Mesendoderm (in vitro differentiated cells): Measurements from ENCODE around the gene AMMECR1.

Experiments
- DNase-seq: peaks from one replicate; pipeline ENCODE4 v3.0.0; 2013
- H2AK5ac ChIP-seq: 2 replicates; pipeline ENCODE4 v1.6.1; 2013; ENCODE audit warnings: low read length, inconsistent platforms
- H2BK120ac ChIP-seq: 2 replicates; pipeline ENCODE4 v1.6.1; 2013; ENCODE audit warnings: low read depth, mild to moderate bottlenecking, low read length, moderate library complexity, mixed read lengths
- H2BK15ac ChIP-seq: replicated peaks from 2 replicates; pipeline ENCODE4 v1.6.1; 2013; ENCODE audit warnings: low read depth, mild to moderate bottlenecking, moderate library complexity
- H2BK5ac ChIP-seq: 2 replicates; pipeline ENCODE4 v1.6.1; 2013; ENCODE audit warnings: low read length, inconsistent platforms
- H3K18ac ChIP-seq: 2 replicates; pipeline ENCODE4 v1.6.1; 2013; ENCODE audit warnings: mild to moderate bottlenecking, low read length, mixed read lengths
- H3K23ac ChIP-seq: one replicate; pipeline ENCODE4 v1.6.1; 2013; ENCODE audit warnings: low read length
- H3K27ac ChIP-seq: 2 replicates; pipeline ENCODE4 v1.5.1; 2013; ENCODE audit warnings: low read depth, mild to moderate bottlenecking, inconsistent platforms, low read length, moderate library complexity
- H3K27me3 ChIP-seq: 2 replicates; pipeline ENCODE4 v1.6.1; 2013; ENCODE audit warnings: low read length, control low read depth, mild to moderate bottlenecking, inconsistent platforms; ENCODE audit not compliant: insufficient read depth, poor library complexity
- H3K36me3 ChIP-seq: 2 replicates; pipeline ENCODE4 v1.6.1; 2013; ENCODE audit warnings: low read length, inconsistent platforms; ENCODE audit not compliant: control insufficient read depth, insufficient read depth
- H3K4ac ChIP-seq: one replicate; pipeline ENCODE4 v1.6.1; 2013; ENCODE audit warnings: low read depth, mild to moderate bottlenecking, low read length, moderate library complexity
- H3K4me1 ChIP-seq: 2 replicates; pipeline ENCODE4 v1.6.1; 2013; ENCODE audit warnings: low read depth, low read length, inconsistent platforms; ENCODE audit not compliant: control insufficient read depth
- H3K4me2 ChIP-seq: 2 replicates; pipeline ENCODE4 v1.6.1; 2013; ENCODE audit warnings: low read length
- H3K4me3 ChIP-seq: 2 replicates; pipeline ENCODE4 v1.5.1; 2013; ENCODE audit warnings: mild to moderate bottlenecking, low read length
- H3K56ac ChIP-seq: one replicate; pipeline ENCODE4 v1.6.1; 2013; ENCODE audit warnings: low read length
- H3K79me1 ChIP-seq: 2 replicates; pipeline ENCODE4 v1.6.1; 2013; ENCODE audit warnings: low read length, inconsistent platforms
- H3K79me2 ChIP-seq: 2 replicates; pipeline ENCODE4 v1.6.1; 2013; ENCODE audit warnings: mild to moderate bottlenecking, low read length; ENCODE audit not compliant: control insufficient read depth, insufficient read depth
- H3K9ac ChIP-seq: 2 replicates; pipeline ENCODE4 v1.6.1; 2013; ENCODE audit warnings: low read length, inconsistent platforms
- H4K5ac ChIP-seq: one replicate; pipeline ENCODE4 v1.6.1; 2013; ENCODE audit warnings: low read length
- H4K8ac ChIP-seq: one replicate; pipeline ENCODE4 v1.6.1; 2013; ENCODE audit warnings: low read depth, mild to moderate bottlenecking, control low read depth, low read length, moderate library complexity
- WGBS: extraction: QIAGEN DNeasy Blood & Tissue Kit; methylation state at CpG from one replicate; pipeline ENCODE4 v1.1.7; 2013; ENCODE audit warnings: low lambda C conversion rate, missing lambda C conversion rate; ENCODE audit not compliant: insufficient coverage; ENCODE audit errors: extremely low coverage; 5-methylcytosine and 5-hydroxymethylcytosine counted together

The AMMECR1 gene

DNA sequence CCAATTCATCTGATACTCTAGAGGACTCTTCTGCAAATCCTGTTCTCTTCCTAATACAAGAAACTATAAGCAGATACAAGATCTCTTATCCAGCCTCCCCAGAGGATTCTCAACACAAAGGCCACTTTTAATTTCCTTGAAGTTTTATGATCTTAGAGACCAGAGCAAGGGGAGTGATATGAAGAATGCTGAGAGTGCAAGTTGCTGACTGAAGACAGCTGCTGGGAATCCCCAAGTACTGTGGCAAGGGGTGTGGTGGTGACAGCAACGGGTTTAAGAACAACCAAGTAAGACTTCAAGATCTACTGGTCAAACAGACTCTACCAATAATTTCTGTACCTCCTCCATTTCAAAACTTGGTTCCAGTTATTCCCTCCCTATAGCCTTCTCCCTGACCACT is 7.0 kb downstream of the AMMECR1 start:
- Histone ChIP-seq H3K4me3 (no peak overlapping the region), H3K9ac (no peak overlapping the region), H2BK5ac (no peak overlapping the region), H3K27ac (no peak overlapping the region), H3K79me2 (peaks cover 4% of the 10 kb centered on the region), H3K56ac (no peak overlapping the region), H3K79me1 (no peaks in the 10 kb centered on the region), H3K4me1 (no peaks in the 10 kb centered on the region), H3K23ac (no peak overlapping the region), H3K27me3 (no peaks in the 10 kb centered on the region), H3K18ac (no peak overlapping the region), H2AK5ac (no peak overlapping the region), H4K8ac (no peak overlapping the region), H3K4me2 (no peak overlapping the region), H4K5ac (no peak overlapping the region), H2BK120ac (no peak overlapping the region), H3K36me3 (no peaks in the 10 kb centered on the region), H2BK15ac (no peak overlapping the region), H3K4ac (no peak overlapping the region)
- no peak for DNase-seq
- WGBS, result no CpG with 5 or more reads among the region's 1 CpG

DNA sequence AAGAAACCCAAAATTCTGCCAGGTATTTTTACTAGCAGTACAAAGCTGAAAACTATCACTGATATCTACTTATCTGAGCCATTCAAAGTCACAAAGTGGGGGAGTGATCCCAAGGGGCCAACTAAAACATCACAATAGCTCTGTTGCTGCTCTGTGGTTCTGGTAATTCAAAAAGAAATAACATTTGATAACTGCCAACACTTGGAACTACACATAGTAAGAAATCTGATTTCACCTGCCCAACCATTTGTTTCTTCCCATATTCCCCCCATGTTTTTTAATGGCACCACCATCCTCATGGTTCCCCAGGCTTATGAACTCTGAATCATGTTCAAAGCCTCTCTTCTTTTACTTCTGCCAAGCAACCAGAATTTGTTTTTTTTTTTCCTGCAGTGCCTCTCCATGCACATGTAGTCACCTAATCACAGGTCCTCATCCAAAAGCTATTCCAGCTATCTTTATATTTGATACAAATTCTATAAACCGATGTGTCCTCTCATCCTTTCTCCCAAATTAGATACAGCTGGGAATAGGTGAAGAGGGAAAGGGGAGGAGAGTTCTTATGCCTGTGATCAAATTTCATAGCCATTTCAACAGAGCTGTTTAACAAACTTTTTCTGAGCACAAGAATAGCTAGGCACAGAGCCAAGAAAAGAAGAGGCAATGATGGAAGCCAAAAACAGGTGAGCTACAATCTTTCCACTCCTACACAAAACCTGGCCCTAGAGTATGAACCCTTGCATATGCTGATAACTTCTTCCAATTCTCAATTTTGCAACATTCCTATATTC is 7.7 kb downstream of the AMMECR1 start:
- H2AK5ac ChIP-seq, result no peak overlapping the region
- H3K4me2 ChIP-seq, result no peak overlapping the region
- H2BK5ac ChIP-seq, result no peak overlapping the region
- H3K4me3 ChIP-seq, result no peak overlapping the region
- no peak for DNase-seq
- H4K8ac ChIP-seq, result no peak overlapping the region
- H3K56ac ChIP-seq, result no peak overlapping the region
- H3K23ac ChIP-seq, result no peak overlapping the region
- H3K18ac ChIP-seq, result no peak overlapping the region
- peaks cover 4% of the 10 kb centered on the region for H3K79me2 ChIP-seq
- H3K4me1 ChIP-seq, result no peaks in the 10 kb centered on the region
- H2BK15ac ChIP-seq, result no peak overlapping the region
- no peak overlapping the region for H3K4ac ChIP-seq
- no peak overlapping the region for H4K5ac ChIP-seq
- WGBS, result no CpG with 5 or more reads among the region's 1 CpG
- no peak overlapping the region for H2BK120ac ChIP-seq
- H3K9ac ChIP-seq, result no peak overlapping the region
- H3K27ac ChIP-seq, result no peak overlapping the region
- H3K27me3 ChIP-seq, result no peaks in the 10 kb centered on the region
- H3K36me3 ChIP-seq, result no peaks in the 10 kb centered on the region
- no peaks in the 10 kb centered on the region for H3K79me1 ChIP-seq

GRCh38 chrX:110308220-110308619 is 9.7 kb downstream of the AMMECR1 start:
- Histone ChIP-seq H3K79me1 (no peaks in the 10 kb centered on the region), H3K9ac (no peak overlapping the region), H2BK5ac (no peak overlapping the region), H2BK120ac (no peak overlapping the region), H3K36me3 (no peaks in the 10 kb centered on the region), H3K79me2 (peaks cover 4% of the 10 kb centered on the region), H3K4me2 (no peak overlapping the region), H3K4me1 (no peaks in the 10 kb centered on the region), H2BK15ac (no peak overlapping the region), H4K5ac (no peak overlapping the region), H3K23ac (no peak overlapping the region), H3K56ac (no peak overlapping the region), H3K27me3 (no peaks in the 10 kb centered on the region), H3K4ac (no peak overlapping the region), H3K18ac (no peak overlapping the region), H2AK5ac (no peak overlapping the region), H3K27ac (no peak overlapping the region), H4K8ac (no peak overlapping the region), H3K4me3 (no peak overlapping the region)
- DNase-seq, result no peak
- WGBS, result no CpG with 5 or more reads among the region's 2 CpGs

- Histone ChIP-seq H2AK5ac (no peak overlapping the region), H2BK5ac (no peak overlapping the region), H3K4me2 (no peak overlapping the region), H2BK15ac (no peak overlapping the region), H3K79me1 (no peaks in the 10 kb centered on the region), H3K36me3 (no peaks in the 10 kb centered on the region), H4K8ac (no peak overlapping the region), H3K9ac (no peak overlapping the region), H3K27ac (no peak overlapping the region), H3K79me2 (no peaks in the 10 kb centered on the region), H3K23ac (no peak overlapping the region), H3K4me3 (no peak overlapping the region), H3K18ac (no peak overlapping the region), H2BK120ac (no peak overlapping the region), H3K56ac (no peak overlapping the region), H4K5ac (no peak overlapping the region), H3K4me1 (no peaks in the 10 kb centered on the region), H3K4ac (no peak overlapping the region), H3K27me3 (no peaks in the 10 kb centered on the region)
- no peak for DNase-seq
Measured at GRCh38 chrX:110304884-110305283, 13.0 kb downstream of the AMMECR1 start.

- no CpG with 5 or more reads among the region's 1 CpG for WGBS
- Histone ChIP-seq H3K4me3 (no peak overlapping the region), H3K56ac (no peak overlapping the region), H2AK5ac (no peak overlapping the region), H4K5ac (no peak overlapping the region), H4K8ac (no peak overlapping the region), H3K79me1 (no peaks in the 10 kb centered on the region), H2BK5ac (no peak overlapping the region), H3K9ac (no peak overlapping the region), H2BK120ac (no peak overlapping the region), H3K36me3 (no peaks in the 10 kb centered on the region), H3K18ac (no peak overlapping the region), H3K4me1 (no peaks in the 10 kb centered on the region), H3K79me2 (no peaks in the 10 kb centered on the region), H3K23ac (no peak overlapping the region), H3K4me2 (no peak overlapping the region), H3K27me3 (no peaks in the 10 kb centered on the region), H3K27ac (no peak overlapping the region), H3K4ac (no peak overlapping the region), H2BK15ac (no peak overlapping the region)
- no peak for DNase-seq
Measured at GRCh38 chrX:110304371-110304770, 13.5 kb downstream of the AMMECR1 start.

DNA sequence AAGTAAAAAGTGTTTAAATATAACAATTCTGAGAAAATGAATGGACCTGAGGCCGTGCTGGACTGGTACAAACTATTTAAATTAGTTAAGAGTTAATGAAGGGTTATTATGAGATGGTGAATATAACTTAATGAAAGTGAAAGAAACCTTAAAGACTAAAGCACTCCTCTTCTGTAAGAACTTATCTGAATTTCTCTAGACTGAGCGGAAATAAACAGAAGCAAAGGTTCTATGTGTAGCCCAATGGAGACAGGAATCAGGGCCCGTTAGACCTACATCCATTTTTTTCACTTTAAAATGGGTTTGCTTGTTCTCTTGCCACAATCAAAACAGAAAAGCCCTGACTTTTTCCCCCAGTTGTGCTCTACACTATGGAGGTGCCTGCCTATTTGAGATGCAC is 14.9 kb downstream of the AMMECR1 start:
- no peak overlapping the region for H3K4me3 ChIP-seq
- 100% methylated on average over 1 of the region's 3 CpGs for WGBS
- no peak overlapping the region for H2BK15ac ChIP-seq
- no peak overlapping the region for H3K4ac ChIP-seq
- H3K18ac ChIP-seq, result no peak overlapping the region
- no peak overlapping the region for H3K9ac ChIP-seq
- H3K56ac ChIP-seq, result no peak overlapping the region
- no peak for DNase-seq
- H2BK5ac ChIP-seq, result no peak overlapping the region
- no peak overlapping the region for H3K27ac ChIP-seq
- no peak overlapping the region for H2BK120ac ChIP-seq
- H3K4me1 ChIP-seq, result no peaks in the 10 kb centered on the region
- H3K23ac ChIP-seq, result no peak overlapping the region
- no peaks in the 10 kb centered on the region for H3K36me3 ChIP-seq
- H4K5ac ChIP-seq, result no peak overlapping the region
- H3K79me2 ChIP-seq, result no peaks in the 10 kb centered on the region
- H4K8ac ChIP-seq, result no peak overlapping the region
- H2AK5ac ChIP-seq, result no peak overlapping the region
- no peaks in the 10 kb centered on the region for H3K27me3 ChIP-seq
- no peaks in the 10 kb centered on the region for H3K79me1 ChIP-seq
- H3K4me2 ChIP-seq, result no peak overlapping the region
